BE2C (cell line): Measurements from ENCODE around the gene RNF214.

Experiments
- DNase-seq: peaks from one replicate; pipeline ENCODE4 v3.0.0-alpha.2; 2020
- H3K27me3 ChIP-seq: fragments of 250-450 bp; sonication (Bioruptor Pico); 2 replicates; pipeline ENCODE4 v1.5.1; 2020; ENCODE audit warnings: mild to moderate bottlenecking
- H3K36me3 ChIP-seq: fragments of 250-450 bp; sonication (Bioruptor Pico); 2 replicates; pipeline ENCODE4 v1.5.1; 2020; ENCODE audit warnings: mild to moderate bottlenecking
- H3K4me1 ChIP-seq: fragments of 250-450 bp; sonication (Bioruptor Pico); 2 replicates; pipeline ENCODE4 v1.5.1; 2020
- H3K4me3 ChIP-seq: 2 replicates; pipeline ENCODE4 v1.5.1; 2011; ENCODE audit warnings: low read depth, low read length
- H3K9me3 ChIP-seq: fragments of 250-450 bp; sonication (Bioruptor Pico); 2 replicates; pipeline ENCODE4 v1.5.1; 2020
- TF ChIP-seq, protein P1 (sequence below): IDR thresholded peaks from 2 replicates; pipeline ENCODE4 v1.5.1; 2012; ENCODE audit warnings: mild to moderate bottlenecking, low read depth, low read length

The RNF214 gene

GRCh38 chr11:117335399-117335798 is 102.9 kb downstream of the RNF214 start:
- H3K9me3 ChIP-seq = no peaks in the 10 kb centered on the region
- H3K4me3 ChIP-seq = no peak overlapping the region
- DNase-seq = no peak
- TF ChIP-seq, protein P1, sequence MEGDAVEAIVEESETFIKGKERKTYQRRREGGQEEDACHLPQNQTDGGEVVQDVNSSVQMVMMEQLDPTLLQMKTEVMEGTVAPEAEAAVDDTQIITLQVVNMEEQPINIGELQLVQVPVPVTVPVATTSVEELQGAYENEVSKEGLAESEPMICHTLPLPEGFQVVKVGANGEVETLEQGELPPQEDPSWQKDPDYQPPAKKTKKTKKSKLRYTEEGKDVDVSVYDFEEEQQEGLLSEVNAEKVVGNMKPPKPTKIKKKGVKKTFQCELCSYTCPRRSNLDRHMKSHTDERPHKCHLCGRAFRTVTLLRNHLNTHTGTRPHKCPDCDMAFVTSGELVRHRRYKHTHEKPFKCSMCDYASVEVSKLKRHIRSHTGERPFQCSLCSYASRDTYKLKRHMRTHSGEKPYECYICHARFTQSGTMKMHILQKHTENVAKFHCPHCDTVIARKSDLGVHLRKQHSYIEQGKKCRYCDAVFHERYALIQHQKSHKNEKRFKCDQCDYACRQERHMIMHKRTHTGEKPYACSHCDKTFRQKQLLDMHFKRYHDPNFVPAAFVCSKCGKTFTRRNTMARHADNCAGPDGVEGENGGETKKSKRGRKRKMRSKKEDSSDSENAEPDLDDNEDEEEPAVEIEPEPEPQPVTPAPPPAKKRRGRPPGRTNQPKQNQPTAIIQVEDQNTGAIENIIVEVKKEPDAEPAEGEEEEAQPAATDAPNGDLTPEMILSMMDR = no peak
- peaks cover 2% of the 10 kb centered on the region; the same call in 1 of the 2 replicates for H3K36me3 ChIP-seq
- no peaks in the 10 kb centered on the region for H3K4me1 ChIP-seq
- H3K27me3 ChIP-seq = no peaks in the 10 kb centered on the region
